H1 (cell line): ENCODE results near the gene TMEM120A. TPM values are rescaled to one million over a fixed set of nuclear protein-coding genes. Genes with fewer than 3 reads are reported as not detected.

Experiments
- CTCF ChIA-PET: fragments of 300-600 bp; sonication (Branson Sonifier 250); formaldehyde crosslinking; loops from one replicate; lab custom pipeline; 2021; ENCODE audit not compliant: partially characterized antibody; lab: Charles Lee
- POLR2A ChIA-PET: fragments of 300-600 bp; sonication (Branson Sonifier 250); formaldehyde crosslinking; loops from one replicate; lab custom pipeline; 2021; ENCODE audit warnings: inconsistent platforms; ENCODE audit not compliant: partially characterized antibody; lab: Charles Lee
- DNase-seq, 2 experiments: peaks; one replicate each; pipeline versions ENCODE4 v3.0.0 to v3.0.0-alpha.2; 2010 to 2022; ENCODE audit warnings: low spot score in 2 of 2, low read depth in 1 of 2, mixed read lengths in 1 of 2
- FAIRE-seq: peaks from 2 replicates; lab custom pipeline; 2011; peaks lifted over from hg19 to GRCh38; lab: Jason Lieb, UNC
- H2AFZ ChIP-seq: 2 replicates; pipeline ENCODE4 v1.8.1; 2012; ENCODE audit warnings: low read length, inconsistent platforms
- H2AK5ac ChIP-seq: 2 replicates; pipeline ENCODE4 v1.6.1; 2013; ENCODE audit warnings: low read depth, low read length
- H2BK120ac ChIP-seq: replicated peaks from 2 replicates; pipeline ENCODE3; 2013; ENCODE audit warnings: low read depth, low read length, inconsistent platforms
- H2BK12ac ChIP-seq: 2 replicates; pipeline ENCODE4 v1.6.1; 2013; ENCODE audit warnings: low read depth, low read length
- H2BK15ac ChIP-seq: 2 replicates; pipeline ENCODE4 v1.6.1; 2013; ENCODE audit warnings: low read length
- H2BK20ac ChIP-seq: 2 replicates; pipeline ENCODE4 v1.6.1; 2013; ENCODE audit warnings: low read length
- H2BK5ac ChIP-seq: 2 replicates; pipeline ENCODE4 v1.6.1; 2013; ENCODE audit warnings: low read depth, low read length
- H3K14ac ChIP-seq: 2 replicates; pipeline ENCODE4 v1.6.1; 2013; ENCODE audit warnings: inconsistent platforms; ENCODE audit not compliant: insufficient read length
- H3K18ac ChIP-seq: 2 replicates; pipeline ENCODE4 v1.6.1; 2013; ENCODE audit warnings: low read length; ENCODE audit errors: extremely low read depth
- H3K23ac ChIP-seq: 2 replicates; pipeline ENCODE4 v1.6.1; 2013; ENCODE audit warnings: inconsistent platforms; ENCODE audit not compliant: insufficient read length
- H3K23me2 ChIP-seq: 2 replicates; pipeline ENCODE4 v1.6.1; 2013; ENCODE audit warnings: low read depth, low read length
- H3K27ac ChIP-seq: 2 replicates; pipeline ENCODE4 v1.6.1; 2011; ENCODE audit warnings: low read depth, low read length, inconsistent platforms
- H3K27me3 ChIP-seq, 4 experiments: replicated peaks in 1 of 4; 1 replicate in 1 of 4; 2 replicates in 3 of 4; pipeline versions ENCODE4 v1.6.1 to v1.8.1; 2011 to 2013; ENCODE audit warnings: low read length in 3 of 4, mild to moderate bottlenecking in 3 of 4, inconsistent platforms in 2 of 4, mixed read lengths in 2 of 4, moderate library complexity in 1 of 4; ENCODE audit not compliant: control insufficient read depth in 3 of 4, insufficient read depth in 3 of 4; ENCODE audit errors: extremely low read depth in 1 of 4
- H3K36me3 ChIP-seq, 4 experiments: 2 replicates each; pipeline versions ENCODE4 v1.6.1 to v1.8.1; 2011 to 2013; ENCODE audit warnings: mild to moderate bottlenecking in 4 of 4, low read length in 3 of 4, moderate library complexity in 2 of 4, control low read depth in 1 of 4, inconsistent platforms in 1 of 4; ENCODE audit not compliant: insufficient read depth in 4 of 4, control insufficient read depth in 2 of 4
- H3K4ac ChIP-seq: replicated peaks from 2 replicates; pipeline ENCODE3; 2013; ENCODE audit warnings: low read length, low read depth, mixed read lengths, inconsistent platforms; ENCODE audit not compliant: insufficient read length
- H3K4me1 ChIP-seq, 4 experiments: replicated peaks in 1 of 4; 1 replicate in 1 of 4; 2 replicates in 3 of 4; pipeline versions ENCODE4 v1.6.1 to v1.8.1; 2011 to 2013; ENCODE audit warnings: low read length in 3 of 4, inconsistent platforms in 2 of 4, mixed read lengths in 1 of 4; ENCODE audit not compliant: insufficient read depth in 4 of 4, control insufficient read depth in 3 of 4
- H3K4me2 ChIP-seq, 2 experiments: 2 replicates each; pipeline versions ENCODE4 v1.6.1 to v1.8.1; 2011 to 2013; ENCODE audit warnings: low read depth in 2 of 2, low read length in 2 of 2, control low read depth in 1 of 2, inconsistent platforms in 1 of 2, mild to moderate bottlenecking in 1 of 2; ENCODE audit not compliant: insufficient read depth in 1 of 2
- H3K4me3 ChIP-seq, 4 experiments: fragments of 200-600, 300-600 bp in 1 of 4; sonication (generic), shearing (Covaris generic), sonication (Bioruptor Twin) in 1 of 4; 2 replicates each; pipeline versions ENCODE4 v1.5.1 to v1.8.1; 2011 to 2016; ENCODE audit warnings: low read length in 4 of 4, low read depth in 3 of 4, control low read depth in 2 of 4, inconsistent platforms in 2 of 4, mild to moderate bottlenecking in 2 of 4, mixed read lengths in 1 of 4, moderate library complexity in 1 of 4; ENCODE audit not compliant: insufficient read depth in 2 of 4; ENCODE audit errors: extremely low read depth in 1 of 4
- H3K56ac ChIP-seq: replicated peaks from 2 replicates; pipeline ENCODE3; 2013; ENCODE audit warnings: low read depth, mild to moderate bottlenecking, mixed read lengths, low read length, inconsistent platforms; ENCODE audit not compliant: insufficient read length
- H3K79me1 ChIP-seq: 2 replicates; pipeline ENCODE4 v1.6.1; 2013; ENCODE audit warnings: low read depth, low read length, control low read depth
- H3K79me2 ChIP-seq, 2 experiments: 2 replicates each; pipeline versions ENCODE4 v1.6.1 to v1.8.1; 2012 to 2013; ENCODE audit warnings: low read length in 2 of 2, mild to moderate bottlenecking in 2 of 2, inconsistent platforms in 1 of 2; ENCODE audit not compliant: insufficient read depth in 2 of 2, control insufficient read depth in 1 of 2
- H3K9ac ChIP-seq, 4 experiments: replicated peaks in 1 of 4; 1 replicate in 1 of 4; 2 replicates in 3 of 4; pipeline versions ENCODE4 v1.6.1 to v1.8.1; 2011 to 2013; ENCODE audit warnings: low read depth in 3 of 4, low read length in 3 of 4, control low read depth in 2 of 4, mild to moderate bottlenecking in 2 of 4, moderate library complexity in 2 of 4, inconsistent platforms in 1 of 4; ENCODE audit errors: extremely low read depth in 1 of 4
- H3K9me3 ChIP-seq, 2 experiments: 2 replicates each; pipeline versions ENCODE4 v1.6.1 to v1.8.1; 2012 to 2013; ENCODE audit warnings: mild to moderate bottlenecking in 2 of 2, moderate library complexity in 2 of 2, control low read depth in 1 of 2, inconsistent platforms in 1 of 2, low read depth in 1 of 2, low read length in 1 of 2, mixed read lengths in 1 of 2; ENCODE audit not compliant: insufficient read depth in 2 of 2
- H4K20me1 ChIP-seq, 2 experiments: replicated peaks in 1 of 2; 2 replicates each; pipeline versions ENCODE3 to v1.8.1; 2011 to 2013; ENCODE audit warnings: inconsistent platforms in 2 of 2, low read length in 2 of 2, mild to moderate bottlenecking in 1 of 2; ENCODE audit not compliant: insufficient read depth in 2 of 2, control insufficient read depth in 1 of 2
- H4K5ac ChIP-seq: 2 replicates; pipeline ENCODE4 v1.6.1; 2013; ENCODE audit warnings: low read length, low read depth, mixed read lengths, inconsistent platforms; ENCODE audit not compliant: insufficient read length
- H4K8ac ChIP-seq: 2 replicates; pipeline ENCODE4 v1.8.0; 2013; ENCODE audit warnings: mild to moderate bottlenecking, moderate library complexity, low read length, inconsistent platforms; ENCODE audit not compliant: insufficient read depth; ENCODE audit errors: extremely low read depth
- H4K91ac ChIP-seq: replicated peaks from 2 replicates; pipeline ENCODE3; 2013; ENCODE audit warnings: low read length, mixed read lengths, inconsistent platforms; ENCODE audit not compliant: insufficient read length
- CEBPB ChIP-seq: IDR thresholded peaks from 2 replicates; pipeline ENCODE4 v1.6.1; 2012; ENCODE audit warnings: low read depth, low read length
- EGR1 ChIP-seq: IDR thresholded peaks from 2 replicates; pipeline ENCODE4 v1.6.1; 2011; ENCODE audit warnings: low read depth, low read length, borderline replicate concordance
- KDM1A ChIP-seq: fragments of 200-600, 300-600 bp; sonication (generic); IDR thresholded peaks from 2 replicates; pipeline ENCODE4 v1.7.1; 2016; ENCODE audit warnings: mild to moderate bottlenecking, low read length, borderline replicate concordance
- MAFK ChIP-seq: IDR thresholded peaks from 2 replicates; pipeline ENCODE4 v1.6.1; 2012; ENCODE audit warnings: low read depth, mild to moderate bottlenecking, improper control_type of control experiment, low read length
- SIRT6 ChIP-seq: IDR thresholded peaks from one replicate; pipeline ENCODE4 v1.7.1; 2012; ENCODE audit warnings: low read length, inconsistent platforms
- SP4 ChIP-seq: IDR thresholded peaks from 2 replicates; pipeline ENCODE4 v1.6.1; 2012; ENCODE audit warnings: low read length, inconsistent platforms
- TCF12 ChIP-seq: IDR thresholded peaks from 2 replicates; pipeline ENCODE4 v1.6.1; 2011; ENCODE audit warnings: low read depth, mild to moderate bottlenecking, low read length
- ZNF274 ChIP-seq: IDR thresholded peaks from 2 replicates; pipeline ENCODE4 v1.7.0; 2012; ENCODE audit warnings: low read length, borderline replicate concordance; ENCODE audit errors: extremely low read depth
- WGBS, 2 experiments: shearing (Covaris generic) in 1 of 2; methylation state at CpG; one replicate each; pipeline versions ENCODE4 v1.1.6 to v1.1.7; 2013 to 2015; ENCODE audit warnings: low lambda C conversion rate in 2 of 2, mixed read lengths in 2 of 2, inconsistent platforms in 1 of 2, low coverage in 1 of 2, missing lambda C conversion rate in 1 of 2; ENCODE audit not compliant: insufficient replicate concordance in 2 of 2, insufficient coverage in 1 of 2, insufficient read length in 1 of 2; ENCODE audit errors: extremely low coverage in 1 of 2, missing lambda C conversion rate in 1 of 2; 5-methylcytosine and 5-hydroxymethylcytosine counted together
- polyA plus RNA-seq, 7 experiments: library from polyadenylated mRNA; depleted of rRNA in 3 of 7; stranded (reverse) in 5 of 7; unstranded in 2 of 7; fragments of >200 nt in 5 of 7; fragments of 200-250 nt in 2 of 7; gene quantifications; 1 replicate in 5 of 7; 2 replicates in 1 of 7; 4 replicates in 1 of 7; pipeline versions ENCODE4 v1.2.1 to v1.2.3, GENCODE V29; 2011 to 2013; ENCODE audit warnings: missing spikeins in 2 of 7, mixed read lengths in 2 of 7
- total RNA-seq: library from RNA; stranded (reverse); fragmentation: NEBNext Ultra II Directional; extraction: Animal tissue kit (Norgen Biotek cat#: 25700); gene quantifications from 2 replicates; pipeline ENCODE4 v1.2.1, GENCODE V29; 2021

Gene TMEM120A
- total and polyA plus RNA-seq, 2 of the 8 experiments (the other 6 are each of a cell fraction or from before 2014, with no cell fraction given): 15.6 to 49.9 TPM

DNA sequence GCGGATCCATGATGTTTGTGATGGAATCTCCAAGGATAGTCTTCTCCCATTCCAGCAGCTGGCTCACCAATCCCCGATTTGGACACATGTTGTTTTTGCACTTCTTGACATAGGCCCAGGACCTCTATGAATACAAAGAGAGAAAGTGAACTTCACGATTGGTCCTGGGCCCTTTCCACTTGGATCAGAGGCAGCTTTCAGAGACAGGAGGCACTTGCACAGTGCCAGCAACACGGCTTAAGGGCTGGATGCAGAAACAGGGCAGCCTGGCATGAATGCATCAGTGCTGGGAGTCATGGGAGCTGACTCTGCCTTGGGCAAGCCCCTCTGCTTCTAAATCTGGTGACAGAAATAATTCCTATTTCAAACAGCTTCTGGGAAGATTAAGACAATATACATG, 2.1 kb upstream of the TMEM120A start:
- CTCF ChIA-PET: interaction anchor here (0.6 to 2.1 kb wide), 3 partner anchors 13 to 111 kb away, joined by 3 to 6 read pairs (median 3); no protein-coding TSS in a partner anchor
- no peak for TF ChIP-seq MAFK
- no peak for TF ChIP-seq TCF12
- no peak for TF ChIP-seq SIRT6
- TF ChIP-seq CEBPB: no peak
- no peak for TF ChIP-seq ZNF274
- no peak for TF ChIP-seq SP4
- TF ChIP-seq KDM1A: no peak
- no peak for TF ChIP-seq EGR1

More for the DNA sequence above, 2.1 kb upstream of the TMEM120A start:
- H3K4me3 ChIP-seq: no peak overlapping the region
- H3K27ac ChIP-seq: no peak overlapping the region
- H2AFZ ChIP-seq: no peak overlapping the region
- H3K9me3 ChIP-seq: no peaks in the 10 kb centered on the region
- H4K91ac ChIP-seq: no peak overlapping the region
- no peak overlapping the region for H3K14ac ChIP-seq
- H4K8ac ChIP-seq: no peak overlapping the region
- H3K79me2 ChIP-seq: no peaks in the 10 kb centered on the region
- no peak overlapping the region for H3K56ac ChIP-seq
- H3K23ac ChIP-seq: no peak overlapping the region
- no peaks in the 10 kb centered on the region for H4K20me1 ChIP-seq
- H3K27me3 ChIP-seq: no peaks in the 10 kb centered on the region
- POLR2A ChIA-PET: interaction anchor here (1.1 to 1.2 kb wide), 2 partner anchors 9 to 82 kb away, joined by 3 read pairs; partner anchors contain the start of gene POR
- H3K79me1 ChIP-seq: no peaks in the 10 kb centered on the region
- H3K4me1 ChIP-seq: peaks cover 0 to 19% (median 11%) of the 10 kb centered on the region in 4 experiments; a peak in 6 of 7 replicates
- peaks cover 11% of the 10 kb centered on the region; the same call in 1 of the 2 replicates for H3K23me2 ChIP-seq
- no peak overlapping the region for H3K9ac ChIP-seq
- no peak overlapping the region for H2AK5ac ChIP-seq
- H4K5ac ChIP-seq: no peak overlapping the region
- H2BK12ac ChIP-seq: no peak overlapping the region
- H3K4ac ChIP-seq: no peak overlapping the region
- 85% methylated on average over 4 of the region's 4 CpGs; no CpG with 5 or more reads in 1 of the 2 experiments for WGBS, 2 experiments
- no peak overlapping the region for H3K4me2 ChIP-seq
- no peak overlapping the region for H3K18ac ChIP-seq
- H2BK15ac ChIP-seq: no peak overlapping the region
- no peak overlapping the region for H2BK5ac ChIP-seq
- no peak overlapping the region for H2BK120ac ChIP-seq
- no peak for DNase-seq
- no peaks in the 10 kb centered on the region; a peak in 1 of 8 replicates for H3K36me3 ChIP-seq
- H2BK20ac ChIP-seq: no peak overlapping the region
- FAIRE-seq: no peak
